SIG-M5 treated with dmso at 0.1 percent for 504 hours (cell line): ENCODE data around the gene UTS2R.
"Not testable (repeated sequence)": the region's sequence is repeated elsewhere in the genome, so short reads cannot be mapped to it uniquely, and the experiment has no call there.

Source experiments
- DNase-seq: peaks from one replicate; lab custom pipeline; 2025; ENCODE audit not compliant: unreplicated experiment; lab: John Stamatoyannopoulos, UW

Gene UTS2R

DNA sequence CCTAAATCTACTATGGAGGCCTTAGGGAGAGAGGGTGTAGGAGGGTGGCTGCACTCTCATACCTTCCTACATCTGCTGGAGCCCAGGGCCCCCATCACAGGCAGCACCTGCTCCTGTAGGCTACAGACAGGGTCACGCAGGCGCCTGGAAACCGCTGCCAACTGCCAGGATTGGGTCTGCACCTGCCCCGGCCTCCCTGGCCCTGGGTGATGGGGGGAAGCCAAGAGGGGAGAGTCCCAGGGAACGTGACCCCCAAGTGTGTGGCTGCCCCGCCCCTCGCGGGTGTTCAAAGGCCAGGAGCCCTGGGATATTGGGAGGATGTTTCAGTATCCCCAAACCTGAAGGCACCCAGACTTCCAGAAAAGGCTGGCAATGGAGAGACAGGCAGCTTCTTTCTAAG is 18.1 kb upstream of the UTS2R start:
- no peak for DNase-seq

GRCh38 chr17:82354804-82355308 is 16.7 kb upstream of the UTS2R start:
- no peak for DNase-seq

DNA sequence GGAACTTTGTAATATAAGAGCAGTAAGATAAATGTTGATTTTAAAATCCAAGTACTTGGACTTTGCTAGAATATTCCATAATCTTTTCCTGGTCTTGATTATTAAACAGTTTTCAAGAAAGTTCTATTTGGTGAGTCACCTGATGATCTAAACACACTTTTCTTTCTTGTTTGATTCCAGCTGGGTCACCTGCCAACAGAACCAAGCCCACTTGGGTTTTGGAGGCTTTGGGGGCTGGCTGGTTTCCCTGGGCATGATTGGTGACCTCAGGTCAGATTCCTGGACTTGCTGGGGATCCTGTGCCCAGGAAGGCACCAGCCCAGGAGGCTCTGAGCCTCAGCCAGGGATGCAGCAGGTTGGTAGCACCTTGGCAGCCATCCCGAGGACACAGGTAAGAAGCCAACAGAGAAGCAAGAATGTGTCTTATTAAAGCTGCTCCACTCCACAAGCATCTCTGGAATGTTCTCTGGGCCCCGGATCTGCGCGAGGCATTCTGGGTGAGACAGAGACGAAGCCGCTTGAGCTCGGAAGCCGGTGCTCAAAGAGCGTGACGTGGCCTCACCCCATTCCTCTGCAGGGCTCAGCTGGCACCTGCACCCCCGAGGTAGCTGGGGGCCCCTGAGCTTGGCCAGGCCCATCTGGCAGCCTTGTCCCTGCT is 15.7 kb upstream of the UTS2R start:
- no peak for DNase-seq

DNA sequence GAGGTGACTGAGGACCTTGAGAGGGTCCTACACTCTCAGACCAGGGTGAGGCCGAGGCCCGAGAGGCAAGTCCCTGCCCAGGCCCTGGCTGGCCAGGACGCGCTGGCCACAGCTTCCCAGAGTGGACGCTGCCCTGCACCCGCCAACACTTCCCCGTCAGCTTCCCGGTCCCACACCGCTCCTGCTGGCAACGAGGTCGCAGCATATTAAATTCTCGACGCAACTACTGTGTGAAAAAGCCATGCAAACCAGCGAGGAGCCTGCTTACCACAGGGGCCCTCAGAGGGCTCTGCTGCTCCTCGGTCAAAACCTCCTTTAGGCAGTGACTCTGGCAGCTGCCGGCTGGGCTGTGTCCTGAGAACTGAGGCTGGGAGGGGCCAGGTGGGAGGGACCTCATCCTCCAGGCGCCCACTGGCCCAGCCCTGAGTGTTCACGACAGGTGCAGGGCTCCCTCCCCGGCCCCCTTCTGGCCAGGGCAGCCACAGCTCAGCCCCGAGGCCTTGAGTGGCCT is 14.7 kb upstream of the UTS2R start:
- DNase-seq = no peak

GRCh38 chr17:82357394-82357793 is 14.2 kb upstream of the UTS2R start:
- DNase-seq = no peak

- peak; percentile 38 for DNase-seq
Observed at GRCh38 chr17:82358465-82359350, 12.9 kb upstream of the UTS2R start, which contains the start of gene TEX19. Gene TEX19 (plus strand): TSS chr17:82359247. CDS start chr17:82362151, 2,904 bp downstream.

DNA sequence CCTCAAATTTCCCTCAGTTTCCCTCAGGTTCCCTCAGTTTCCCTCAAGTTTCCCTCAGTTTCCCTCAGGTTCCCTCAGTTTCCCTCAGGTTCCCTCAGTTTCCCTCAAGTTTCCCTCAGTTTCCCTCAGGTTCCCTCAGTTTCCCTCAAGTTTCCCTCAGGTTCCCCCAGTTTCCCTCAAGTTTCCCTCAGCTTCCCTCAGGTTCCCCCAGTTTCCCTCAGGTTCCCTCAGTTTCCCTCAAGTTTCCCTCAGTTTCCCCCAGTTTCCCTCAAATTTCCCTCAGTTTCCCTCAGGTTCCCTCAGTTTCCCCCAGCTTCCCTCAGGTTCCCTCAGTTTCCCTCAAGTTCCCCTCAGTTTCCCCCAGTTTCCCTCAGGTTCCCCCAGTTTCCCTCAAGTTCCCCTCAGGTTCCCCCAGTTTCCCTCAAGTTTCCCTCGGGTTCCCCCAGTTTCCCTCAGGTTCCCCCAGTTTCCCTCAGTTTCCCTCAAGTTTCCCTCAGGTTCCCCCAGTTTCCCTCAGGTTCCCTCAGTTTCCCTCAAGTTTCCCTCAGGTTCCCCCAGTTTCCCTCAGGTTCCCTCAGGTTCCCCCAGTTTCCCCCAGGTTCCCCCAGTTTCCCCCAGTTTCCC is 12.0 kb upstream of the UTS2R start:
- not testable (repeated sequence) for DNase-seq

GRCh38 chr17:82361885-82362633 is 9.5 kb upstream of the UTS2R start:
- no peak for DNase-seq

- DNase-seq = no peak
Observed at GRCh38 chr17:82365606-82366295, 5.8 kb upstream of the UTS2R start.

GRCh38 chr17:82366749-82367148 is 4.8 kb upstream of the UTS2R start:
- DNase-seq = no peak

DNA sequence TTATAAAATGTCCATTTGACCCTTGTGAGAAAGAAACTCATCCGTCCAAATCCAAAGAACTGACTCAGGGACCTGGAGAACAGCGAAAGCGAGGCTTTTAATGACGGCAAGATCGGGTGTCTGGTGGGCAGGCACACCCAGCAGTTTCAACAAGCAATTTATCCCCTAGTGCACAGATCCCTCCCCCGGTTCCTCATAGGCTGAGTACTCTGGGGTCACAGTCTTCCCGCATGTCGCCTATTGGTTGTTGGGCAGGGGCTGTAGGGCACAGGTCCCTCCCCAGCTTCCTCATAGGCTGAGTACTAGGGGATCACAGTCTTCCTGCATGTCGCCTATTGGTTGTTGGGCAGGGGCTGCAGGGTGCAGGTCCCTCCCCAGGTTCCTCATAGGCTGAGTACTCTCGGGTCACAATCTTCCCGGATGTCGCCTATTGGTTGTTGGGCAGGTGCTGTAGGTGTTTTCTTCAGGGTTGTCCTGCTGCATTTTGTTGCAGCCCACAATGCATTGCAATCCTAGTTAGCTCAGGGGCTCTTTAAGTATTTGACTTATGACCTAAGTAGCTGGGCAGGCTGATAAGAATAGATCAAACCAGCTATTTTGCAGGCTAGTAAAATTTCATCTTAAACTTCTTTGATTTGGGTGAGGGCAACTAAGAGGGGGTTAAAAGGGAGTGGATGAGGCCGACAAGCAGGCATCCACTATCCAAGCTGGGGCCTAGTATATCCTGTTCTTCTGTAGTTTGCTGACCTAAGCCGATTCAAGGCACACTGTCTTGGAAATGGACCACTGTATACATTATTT is 3.6 kb upstream of the UTS2R start:
- peak; percentile 23 for DNase-seq

DNA sequence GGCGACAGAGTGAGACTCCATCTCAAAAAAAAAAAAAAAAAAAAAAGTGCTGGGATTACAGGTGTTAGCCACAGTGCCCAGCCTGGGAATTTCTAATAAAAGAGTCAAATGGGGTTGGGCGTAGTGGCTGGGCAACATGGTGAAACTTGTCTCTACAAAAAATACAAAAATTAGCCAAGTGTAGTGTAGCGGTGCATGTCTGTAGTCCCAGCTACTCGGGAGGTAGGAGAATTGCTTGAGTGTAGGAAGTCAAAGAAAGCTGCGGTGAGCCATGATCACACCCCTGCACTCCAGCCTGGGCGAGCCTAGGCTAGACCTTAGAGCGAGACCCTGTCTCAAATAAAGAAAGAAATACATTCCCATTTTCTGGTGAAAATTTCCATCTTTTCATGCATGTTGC is 2.4 kb upstream of the UTS2R start:
- no peak for DNase-seq

DNA sequence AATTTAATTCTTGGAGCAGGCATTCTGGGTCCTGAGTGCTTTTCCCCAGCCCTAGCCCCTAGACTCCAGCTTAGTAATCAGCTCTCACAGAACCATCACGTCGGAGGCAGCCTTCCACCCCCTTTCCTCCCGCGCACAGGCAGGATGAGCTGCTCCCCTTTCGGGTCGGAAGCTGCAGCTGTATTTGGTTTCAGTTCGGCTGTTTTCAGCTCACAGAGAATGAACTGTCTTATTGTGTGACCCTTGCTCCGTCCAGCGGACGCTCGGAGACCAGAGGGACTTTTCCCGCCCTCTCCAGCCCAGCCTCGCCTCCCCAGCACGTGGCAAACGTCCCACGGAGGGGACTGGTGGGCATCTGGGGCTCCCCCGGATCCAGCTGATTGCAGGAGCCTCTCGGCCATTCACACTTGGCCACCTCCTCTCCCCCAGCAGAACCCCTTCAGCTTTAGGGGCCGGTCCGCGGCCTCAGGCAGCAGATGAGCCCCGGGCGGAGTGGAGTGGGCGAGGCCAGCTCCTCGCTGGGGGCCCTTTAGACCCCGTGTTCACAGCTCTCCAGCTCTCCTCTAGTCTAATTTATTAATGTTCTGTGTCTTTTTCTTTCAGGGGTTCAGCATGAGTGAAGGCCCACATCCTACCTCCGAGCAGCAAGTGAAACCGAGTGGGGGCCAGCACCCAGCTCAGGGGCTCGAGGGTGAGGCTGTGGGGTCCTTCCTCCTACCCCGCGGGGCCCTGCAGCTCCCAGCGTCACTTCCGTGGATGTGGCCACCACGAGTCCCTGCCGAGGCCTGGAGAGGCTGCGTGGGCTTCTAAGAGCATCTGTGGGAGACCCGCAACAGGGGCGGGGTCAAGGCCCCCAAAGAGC is 863 bp upstream of the UTS2R start:
- no peak for DNase-seq

GRCh38 chr17:82372249-82373071 is 895 bp downstream of the UTS2R start:
- DNase-seq = no peak

GRCh38 chr17:82373072-82373452 is 1.5 kb downstream of the UTS2R start:
- not testable (repeated sequence) for DNase-seq

DNA sequence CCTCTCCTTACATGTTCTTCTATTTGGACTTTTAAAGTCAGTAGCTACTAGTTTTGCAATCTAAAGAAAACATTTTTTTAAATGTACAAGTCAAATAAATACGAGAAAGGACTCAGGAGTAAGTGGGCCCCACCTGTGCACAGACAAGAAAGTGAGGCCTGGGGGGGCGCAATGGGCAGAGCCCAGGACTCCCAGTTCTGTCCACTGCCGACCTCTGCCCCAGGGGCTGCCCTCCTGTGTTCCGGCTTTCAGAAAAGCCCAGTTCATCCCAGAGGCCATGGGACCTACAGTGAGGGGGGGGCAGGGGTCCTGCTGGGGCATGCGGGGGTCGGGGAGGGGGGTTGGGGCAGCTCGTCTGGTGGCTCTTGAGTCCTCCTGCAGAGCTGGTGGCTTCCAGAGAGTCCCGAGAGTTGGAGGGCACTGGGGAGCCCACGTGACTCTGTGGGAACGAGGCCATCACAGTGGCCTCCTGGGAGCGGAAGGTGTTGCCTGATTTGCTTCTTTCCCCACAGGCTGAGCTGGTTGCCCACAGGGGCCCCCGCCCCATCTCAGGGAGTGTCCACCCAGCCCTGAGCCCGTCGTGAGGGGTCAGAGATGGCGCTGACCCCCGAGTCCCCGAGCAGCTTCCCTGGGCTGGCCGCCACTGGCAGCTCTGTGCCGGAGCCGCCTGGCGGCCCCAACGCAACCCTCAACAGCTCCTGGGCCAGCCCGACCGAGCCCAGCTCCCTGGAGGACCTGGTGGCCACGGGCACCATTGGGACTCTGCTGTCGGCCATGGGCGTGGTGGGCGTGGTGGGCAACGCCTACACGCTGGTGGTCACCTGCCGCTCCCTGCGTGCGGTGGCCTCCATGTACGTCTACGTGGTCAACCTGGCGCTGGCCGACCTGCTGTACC is 2.4 kb downstream of the UTS2R start:
- no peak for DNase-seq
